GM12878 (cell line): Measurements from ENCODE around the gene UAP1L1. TPM values are rescaled to one million over a fixed set of nuclear protein-coding genes. Genes with fewer than 3 reads are reported as not detected.
A peak's percentile ranks its signal among the peaks of the same experiment; 100 is the strongest.

Experiments used
- CREB1 ChIP-seq: IDR thresholded peaks from 2 replicates; pipeline ENCODE4 v1.6.1; 2012; ENCODE audit warnings: low read depth, mild to moderate bottlenecking, inconsistent platforms
- FOXM1 ChIP-seq: IDR thresholded peaks from 2 replicates; pipeline ENCODE4 v1.6.1; 2012; ENCODE audit warnings: low read depth, mild to moderate bottlenecking, inconsistent platforms, low read length, moderate library complexity
- HDGF ChIP-seq: fragments of 450-650 bp; IDR thresholded peaks from 2 replicates; pipeline ENCODE4 v1.6.1; 2016; ENCODE audit warnings: antibody characterized with exemption
- JUNB ChIP-seq: IDR thresholded peaks from 2 replicates; pipeline ENCODE4 v1.6.1; 2016; ENCODE audit warnings: antibody characterized with exemption, mild to moderate bottlenecking
- ZNF217 ChIP-seq: fragments of 450-650 bp; IDR thresholded peaks from 2 replicates; pipeline ENCODE4 v1.6.1; 2017; ENCODE audit warnings: antibody characterized with exemption, mild to moderate bottlenecking
- polyA plus RNA-seq, 11 experiments: library from polyadenylated mRNA; depleted of rRNA in 4 of 11; unstranded in 6 of 11; stranded (reverse) in 5 of 11; fragments of >200 nt; fragmentation: Nextera tagmentation in 4 of 11; fragmentation: Illumina TruSeq in 1 of 11; extraction: Ambion mirVana in 4 of 11; extraction: Trizol in 1 of 11; gene quantifications; 1 replicate in 1 of 11; 2 replicates in 10 of 11; pipeline versions ENCODE4 v1.2.1 to v1.2.3, GENCODE V29; 2011 to 2016; ENCODE audit warnings: inconsistent platforms in 2 of 11, missing spikeins in 2 of 11, low read depth in 1 of 11
- total RNA-seq, 4 experiments: library from RNA; depleted of rRNA in 3 of 4; stranded (reverse); fragments of >200 nt in 3 of 4; fragmentation: Illumina TruSeq in 1 of 4; extraction: Trizol in 1 of 4; gene quantifications; 2 replicates each; pipeline versions ENCODE4 v1.2.1 to v1.2.3, GENCODE V29; 2013 to 2021
- TF ChIP-seq, protein P1 (sequence below): fragments of 450-650 bp; IDR thresholded peaks from 2 replicates; pipeline ENCODE4 v1.6.1; 2017; ENCODE audit warnings: mild to moderate bottlenecking, moderate library complexity
- TF ChIP-seq, protein P2 (sequence below): fragments of 450-650 bp; formaldehyde crosslinking; IDR thresholded peaks from 2 replicates; pipeline ENCODE4 v1.4.0; 2020; ENCODE audit warnings: mild to moderate bottlenecking, moderate library complexity
- TF ChIP-seq, protein P3 (sequence below): fragments of 450-650 bp; IDR thresholded peaks from 2 replicates; pipeline ENCODE4 v1.6.1; 2017; ENCODE audit warnings: mild to moderate bottlenecking, moderate library complexity
- TF ChIP-seq, protein P4 (sequence below): fragments of 450-650 bp; IDR thresholded peaks from 2 replicates; pipeline ENCODE4 v1.6.1; 2016; ENCODE audit warnings: mild to moderate bottlenecking, moderate library complexity, borderline replicate concordance
- TF ChIP-seq, protein P5 (sequence below): fragments of 450-650 bp; IDR thresholded peaks from 2 replicates; pipeline ENCODE4 v1.6.1; 2017; ENCODE audit warnings: borderline replicate concordance

Gene UAP1L1
- total and polyA plus RNA-seq, 10 of the 15 experiments (the other 5 are each of a cell fraction or from before 2014, with no cell fraction given), result 0.29 to 15.7 (median 5.8) TPM

DNA sequence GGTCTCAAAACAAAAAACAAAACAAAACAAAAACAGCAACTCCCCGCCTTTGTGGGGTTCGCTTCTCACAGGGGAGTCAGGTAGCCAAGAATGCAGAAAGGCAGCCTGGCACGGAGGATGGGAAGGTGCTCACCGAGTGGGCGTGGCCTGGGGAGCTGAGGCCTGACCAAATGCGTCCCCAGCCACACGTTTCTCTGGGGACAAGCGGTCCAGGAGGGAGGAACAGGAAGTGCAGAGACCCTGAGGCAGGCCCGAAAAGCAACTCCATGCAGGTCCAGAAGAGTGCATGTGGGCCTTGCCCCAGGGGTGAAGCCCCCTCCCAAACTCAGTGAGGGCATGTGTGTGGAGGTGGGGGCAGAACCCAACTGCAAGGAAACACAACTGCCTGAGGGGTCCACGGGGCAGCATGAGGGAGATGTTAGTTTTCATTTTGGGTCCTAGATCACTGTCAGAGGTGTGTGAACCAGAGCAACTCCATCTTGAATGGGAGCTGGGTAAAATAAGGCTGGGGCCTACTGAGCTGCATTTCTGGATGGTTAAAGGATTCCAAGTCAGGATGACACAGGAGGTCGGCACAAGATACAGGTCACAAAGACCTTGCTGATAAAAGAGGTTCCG lies 2.6 kb upstream of the UAP1L1 start (continued):
- TF ChIP-seq, protein P1, sequence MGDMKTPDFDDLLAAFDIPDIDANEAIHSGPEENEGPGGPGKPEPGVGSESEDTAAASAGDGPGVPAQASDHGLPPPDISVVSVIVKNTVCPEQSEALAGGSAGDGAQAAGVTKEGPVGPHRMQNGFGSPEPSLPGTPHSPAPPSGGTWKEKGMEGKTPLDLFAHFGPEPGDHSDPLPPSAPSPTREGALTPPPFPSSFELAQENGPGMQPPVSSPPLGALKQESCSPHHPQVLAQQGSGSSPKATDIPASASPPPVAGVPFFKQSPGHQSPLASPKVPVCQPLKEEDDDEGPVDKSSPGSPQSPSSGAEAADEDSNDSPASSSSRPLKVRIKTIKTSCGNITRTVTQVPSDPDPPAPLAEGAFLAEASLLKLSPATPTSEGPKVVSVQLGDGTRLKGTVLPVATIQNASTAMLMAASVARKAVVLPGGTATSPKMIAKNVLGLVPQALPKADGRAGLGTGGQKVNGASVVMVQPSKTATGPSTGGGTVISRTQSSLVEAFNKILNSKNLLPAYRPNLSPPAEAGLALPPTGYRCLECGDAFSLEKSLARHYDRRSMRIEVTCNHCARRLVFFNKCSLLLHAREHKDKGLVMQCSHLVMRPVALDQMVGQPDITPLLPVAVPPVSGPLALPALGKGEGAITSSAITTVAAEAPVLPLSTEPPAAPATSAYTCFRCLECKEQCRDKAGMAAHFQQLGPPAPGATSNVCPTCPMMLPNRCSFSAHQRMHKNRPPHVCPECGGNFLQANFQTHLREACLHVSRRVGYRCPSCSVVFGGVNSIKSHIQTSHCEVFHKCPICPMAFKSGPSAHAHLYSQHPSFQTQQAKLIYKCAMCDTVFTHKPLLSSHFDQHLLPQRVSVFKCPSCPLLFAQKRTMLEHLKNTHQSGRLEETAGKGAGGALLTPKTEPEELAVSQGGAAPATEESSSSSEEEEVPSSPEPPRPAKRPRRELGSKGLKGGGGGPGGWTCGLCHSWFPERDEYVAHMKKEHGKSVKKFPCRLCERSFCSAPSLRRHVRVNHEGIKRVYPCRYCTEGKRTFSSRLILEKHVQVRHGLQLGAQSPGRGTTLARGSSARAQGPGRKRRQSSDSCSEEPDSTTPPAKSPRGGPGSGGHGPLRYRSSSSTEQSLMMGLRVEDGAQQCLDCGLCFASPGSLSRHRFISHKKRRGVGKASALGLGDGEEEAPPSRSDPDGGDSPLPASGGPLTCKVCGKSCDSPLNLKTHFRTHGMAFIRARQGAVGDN, result peak; percentile 97
- TF ChIP-seq, protein P2, sequence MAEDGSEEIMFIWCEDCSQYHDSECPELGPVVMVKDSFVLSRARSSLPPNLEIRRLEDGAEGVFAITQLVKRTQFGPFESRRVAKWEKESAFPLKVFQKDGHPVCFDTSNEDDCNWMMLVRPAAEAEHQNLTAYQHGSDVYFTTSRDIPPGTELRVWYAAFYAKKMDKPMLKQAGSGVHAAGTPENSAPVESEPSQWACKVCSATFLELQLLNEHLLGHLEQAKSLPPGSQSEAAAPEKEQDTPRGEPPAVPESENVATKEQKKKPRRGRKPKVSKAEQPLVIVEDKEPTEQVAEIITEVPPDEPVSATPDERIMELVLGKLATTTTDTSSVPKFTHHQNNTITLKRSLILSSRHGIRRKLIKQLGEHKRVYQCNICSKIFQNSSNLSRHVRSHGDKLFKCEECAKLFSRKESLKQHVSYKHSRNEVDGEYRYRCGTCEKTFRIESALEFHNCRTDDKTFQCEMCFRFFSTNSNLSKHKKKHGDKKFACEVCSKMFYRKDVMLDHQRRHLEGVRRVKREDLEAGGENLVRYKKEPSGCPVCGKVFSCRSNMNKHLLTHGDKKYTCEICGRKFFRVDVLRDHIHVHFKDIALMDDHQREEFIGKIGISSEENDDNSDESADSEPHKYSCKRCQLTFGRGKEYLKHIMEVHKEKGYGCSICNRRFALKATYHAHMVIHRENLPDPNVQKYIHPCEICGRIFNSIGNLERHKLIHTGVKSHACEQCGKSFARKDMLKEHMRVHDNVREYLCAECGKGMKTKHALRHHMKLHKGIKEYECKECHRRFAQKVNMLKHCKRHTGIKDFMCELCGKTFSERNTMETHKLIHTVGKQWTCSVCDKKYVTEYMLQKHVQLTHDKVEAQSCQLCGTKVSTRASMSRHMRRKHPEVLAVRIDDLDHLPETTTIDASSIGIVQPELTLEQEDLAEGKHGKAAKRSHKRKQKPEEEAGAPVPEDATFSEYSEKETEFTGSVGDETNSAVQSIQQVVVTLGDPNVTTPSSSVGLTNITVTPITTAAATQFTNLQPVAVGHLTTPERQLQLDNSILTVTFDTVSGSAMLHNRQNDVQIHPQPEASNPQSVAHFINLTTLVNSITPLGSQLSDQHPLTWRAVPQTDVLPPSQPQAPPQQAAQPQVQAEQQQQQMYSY (CRISPR knock-in tag), result peak; percentile 78
- no peak for TF ChIP-seq JUNB
- no peak for TF ChIP-seq FOXM1
- TF ChIP-seq, protein P3, sequence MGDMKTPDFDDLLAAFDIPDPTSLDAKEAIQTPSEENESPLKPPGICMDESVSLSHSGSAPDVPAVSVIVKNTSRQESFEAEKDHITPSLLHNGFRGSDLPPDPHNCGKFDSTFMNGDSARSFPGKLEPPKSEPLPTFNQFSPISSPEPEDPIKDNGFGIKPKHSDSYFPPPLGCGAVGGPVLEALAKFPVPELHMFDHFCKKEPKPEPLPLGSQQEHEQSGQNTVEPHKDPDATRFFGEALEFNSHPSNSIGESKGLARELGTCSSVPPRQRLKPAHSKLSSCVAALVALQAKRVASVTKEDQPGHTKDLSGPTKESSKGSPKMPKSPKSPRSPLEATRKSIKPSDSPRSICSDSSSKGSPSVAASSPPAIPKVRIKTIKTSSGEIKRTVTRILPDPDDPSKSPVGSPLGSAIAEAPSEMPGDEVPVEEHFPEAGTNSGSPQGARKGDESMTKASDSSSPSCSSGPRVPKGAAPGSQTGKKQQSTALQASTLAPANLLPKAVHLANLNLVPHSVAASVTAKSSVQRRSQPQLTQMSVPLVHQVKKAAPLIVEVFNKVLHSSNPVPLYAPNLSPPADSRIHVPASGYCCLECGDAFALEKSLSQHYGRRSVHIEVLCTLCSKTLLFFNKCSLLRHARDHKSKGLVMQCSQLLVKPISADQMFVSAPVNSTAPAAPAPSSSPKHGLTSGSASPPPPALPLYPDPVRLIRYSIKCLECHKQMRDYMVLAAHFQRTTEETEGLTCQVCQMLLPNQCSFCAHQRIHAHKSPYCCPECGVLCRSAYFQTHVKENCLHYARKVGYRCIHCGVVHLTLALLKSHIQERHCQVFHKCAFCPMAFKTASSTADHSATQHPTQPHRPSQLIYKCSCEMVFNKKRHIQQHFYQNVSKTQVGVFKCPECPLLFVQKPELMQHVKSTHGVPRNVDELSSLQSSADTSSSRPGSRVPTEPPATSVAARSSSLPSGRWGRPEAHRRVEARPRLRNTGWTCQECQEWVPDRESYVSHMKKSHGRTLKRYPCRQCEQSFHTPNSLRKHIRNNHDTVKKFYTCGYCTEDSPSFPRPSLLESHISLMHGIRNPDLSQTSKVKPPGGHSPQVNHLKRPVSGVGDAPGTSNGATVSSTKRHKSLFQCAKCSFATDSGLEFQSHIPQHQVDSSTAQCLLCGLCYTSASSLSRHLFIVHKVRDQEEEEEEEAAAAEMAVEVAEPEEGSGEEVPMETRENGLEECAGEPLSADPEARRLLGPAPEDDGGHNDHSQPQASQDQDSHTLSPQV, result peak; percentile 98
- TF ChIP-seq, protein P4, sequence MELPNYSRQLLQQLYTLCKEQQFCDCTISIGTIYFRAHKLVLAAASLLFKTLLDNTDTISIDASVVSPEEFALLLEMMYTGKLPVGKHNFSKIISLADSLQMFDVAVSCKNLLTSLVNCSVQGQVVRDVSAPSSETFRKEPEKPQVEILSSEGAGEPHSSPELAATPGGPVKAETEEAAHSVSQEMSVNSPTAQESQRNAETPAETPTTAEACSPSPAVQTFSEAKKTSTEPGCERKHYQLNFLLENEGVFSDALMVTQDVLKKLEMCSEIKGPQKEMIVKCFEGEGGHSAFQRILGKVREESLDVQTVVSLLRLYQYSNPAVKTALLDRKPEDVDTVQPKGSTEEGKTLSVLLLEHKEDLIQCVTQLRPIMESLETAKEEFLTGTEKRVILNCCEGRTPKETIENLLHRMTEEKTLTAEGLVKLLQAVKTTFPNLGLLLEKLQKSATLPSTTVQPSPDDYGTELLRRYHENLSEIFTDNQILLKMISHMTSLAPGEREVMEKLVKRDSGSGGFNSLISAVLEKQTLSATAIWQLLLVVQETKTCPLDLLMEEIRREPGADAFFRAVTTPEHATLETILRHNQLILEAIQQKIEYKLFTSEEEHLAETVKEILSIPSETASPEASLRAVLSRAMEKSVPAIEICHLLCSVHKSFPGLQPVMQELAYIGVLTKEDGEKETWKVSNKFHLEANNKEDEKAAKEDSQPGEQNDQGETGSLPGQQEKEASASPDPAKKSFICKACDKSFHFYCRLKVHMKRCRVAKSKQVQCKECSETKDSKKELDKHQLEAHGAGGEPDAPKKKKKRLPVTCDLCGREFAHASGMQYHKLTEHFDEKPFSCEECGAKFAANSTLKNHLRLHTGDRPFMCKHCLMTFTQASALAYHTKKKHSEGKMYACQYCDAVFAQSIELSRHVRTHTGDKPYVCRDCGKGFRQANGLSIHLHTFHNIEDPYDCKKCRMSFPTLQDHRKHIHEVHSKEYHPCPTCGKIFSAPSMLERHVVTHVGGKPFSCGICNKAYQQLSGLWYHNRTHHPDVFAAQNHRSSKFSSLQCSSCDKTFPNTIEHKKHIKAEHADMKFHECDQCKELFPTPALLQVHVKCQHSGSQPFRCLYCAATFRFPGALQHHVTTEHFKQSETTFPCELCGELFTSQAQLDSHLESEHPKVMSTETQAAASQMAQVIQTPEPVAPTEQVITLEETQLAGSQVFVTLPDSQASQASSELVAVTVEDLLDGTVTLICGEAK, result peak; percentile 32; the same call in 1 of the 2 replicates
- no peak for TF ChIP-seq ZNF217
- TF ChIP-seq CREB1, result no peak
- TF ChIP-seq, protein P5, sequence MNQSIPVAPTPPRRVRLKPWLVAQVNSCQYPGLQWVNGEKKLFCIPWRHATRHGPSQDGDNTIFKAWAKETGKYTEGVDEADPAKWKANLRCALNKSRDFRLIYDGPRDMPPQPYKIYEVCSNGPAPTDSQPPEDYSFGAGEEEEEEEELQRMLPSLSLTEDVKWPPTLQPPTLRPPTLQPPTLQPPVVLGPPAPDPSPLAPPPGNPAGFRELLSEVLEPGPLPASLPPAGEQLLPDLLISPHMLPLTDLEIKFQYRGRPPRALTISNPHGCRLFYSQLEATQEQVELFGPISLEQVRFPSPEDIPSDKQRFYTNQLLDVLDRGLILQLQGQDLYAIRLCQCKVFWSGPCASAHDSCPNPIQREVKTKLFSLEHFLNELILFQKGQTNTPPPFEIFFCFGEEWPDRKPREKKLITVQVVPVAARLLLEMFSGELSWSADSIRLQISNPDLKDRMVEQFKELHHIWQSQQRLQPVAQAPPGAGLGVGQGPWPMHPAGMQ, result no peak
- peak; percentile 84 for TF ChIP-seq HDGF
